PC-9 (cell line): ENCODE results near the gene FUT4. TPM values are rescaled to one million over a fixed set of nuclear protein-coding genes. Genes with fewer than 3 reads are reported as not detected.

Experiments
- BruUV-seq: library from RNA; stranded (reverse); fragments of 400-500 nt; replicated peaks from 2 replicates; lab custom pipeline; 2021; lab: Mats Ljungman, UMichigan
- CTCF ChIA-PET: fragments of 300-600 bp; sonication (Branson Sonifier 250); formaldehyde crosslinking; loops from one replicate; lab custom pipeline; 2022; ENCODE audit warnings: antibody characterized with exemption; lab: Charles Lee
- POLR2A ChIA-PET: fragments of 300-600 bp; sonication (Branson Sonifier 250); formaldehyde crosslinking; loops from one replicate; lab custom pipeline; 2022; ENCODE audit warnings: antibody characterized with exemption; ENCODE audit not compliant: unreplicated experiment; lab: Charles Lee
- DNase-seq, 2 experiments: peaks; one replicate each; pipeline versions ENCODE4 v3.0.0 to v3.0.0-alpha.2; 2015 to 2022; ENCODE audit warnings: mixed read lengths in 1 of 2
- H2AFZ ChIP-seq: fragments of 200-600 bp; sonication (generic); 2 replicates; pipeline ENCODE4 v1.8.1; 2017; ENCODE audit warnings: antibody characterized with exemption
- H3F3A ChIP-seq: fragments of 200-600 bp; sonication (generic); 2 replicates; pipeline ENCODE4 v1.8.1; 2017; ENCODE audit warnings: antibody characterized with exemption, mild to moderate bottlenecking, low read depth; ENCODE audit not compliant: insufficient read depth
- H3K27ac ChIP-seq: fragments of 200-600 bp; sonication (generic); 2 replicates; pipeline ENCODE4 v1.6.1; 2016; ENCODE audit warnings: mixed run types
- H3K27me3 ChIP-seq: fragments of 200-600 bp; sonication (generic); 2 replicates; pipeline ENCODE4 v1.6.1; 2016; ENCODE audit warnings: low read depth, mixed run types; ENCODE audit not compliant: insufficient read depth
- H3K36me3 ChIP-seq: fragments of 200-600 bp; sonication (generic); 2 replicates; pipeline ENCODE4 v1.6.1; 2016; ENCODE audit warnings: low read depth, mixed run types
- H3K4me1 ChIP-seq: fragments of 200-600 bp; sonication (generic); replicated peaks from 2 replicates; pipeline ENCODE4 v1.6.1; 2016; ENCODE audit warnings: mixed run types; ENCODE audit not compliant: insufficient read depth
- H3K4me2 ChIP-seq: fragments of 200-600 bp; sonication (generic); 2 replicates; pipeline ENCODE4 v1.6.1; 2017; ENCODE audit warnings: mixed run types
- H3K4me3 ChIP-seq: fragments of 200-600 bp; sonication (generic); 2 replicates; pipeline ENCODE4 v1.6.1; 2016; ENCODE audit warnings: mixed run types
- H3K79me2 ChIP-seq: fragments of 200-600 bp; sonication (generic); 2 replicates; pipeline ENCODE4 v1.6.1; 2017; ENCODE audit warnings: low read depth, mixed run types
- H3K9me2 ChIP-seq: fragments of 200-600 bp; sonication (generic); 2 replicates; pipeline ENCODE4 v1.8.1; 2017; ENCODE audit warnings: mild to moderate bottlenecking; ENCODE audit not compliant: insufficient read depth
- H3K9me3 ChIP-seq: fragments of 200-600 bp; sonication (generic); 2 replicates; pipeline ENCODE4 v1.8.1; 2016; ENCODE audit warnings: low read depth; ENCODE audit not compliant: insufficient read depth
- H4K20me1 ChIP-seq: fragments of 200-600 bp; sonication (generic); 2 replicates; pipeline ENCODE4 v1.8.1; 2017; ENCODE audit not compliant: insufficient read depth
- CTCF ChIP-seq: fragments of 200-600 bp; sonication (generic); conservative IDR thresholded peaks from 2 replicates; pipeline ENCODE4 v1.6.1; 2017; ENCODE audit warnings: mixed run types, antibody characterized with exemption, mild to moderate bottlenecking, moderate library complexity
- EZH2 ChIP-seq: fragments of 200-600 bp; sonication (generic); IDR thresholded peaks from 2 replicates; pipeline ENCODE4 v1.8.0; 2017; ENCODE audit warnings: antibody characterized with exemption, low read depth
- intact Hi-C: fragments of 100-400 bp; cut with micrococcal nuclease; formaldehyde crosslinking; loops from one replicate; pipeline ENCODE4 v1.10.0; 2022; ENCODE audit not compliant: unreplicated experiment
- total RNA-seq: library from RNA; stranded (reverse); gene quantifications from 2 replicates; pipeline ENCODE4 v1.2.3, GENCODE V29; 2021

FUT4 gene
- total RNA-seq, 1 experiment from 2014 or later = 1.9 TPM

GRCh38 chr11:94563848-94564467 lies 20.2 kb downstream of the FUT4 start:
- POLR2A ChIA-PET = no interaction called here
- no peaks in the 10 kb centered on the region for H3K27me3 ChIP-seq
- H3K36me3 ChIP-seq = no peaks in the 10 kb centered on the region
- TF ChIP-seq EZH2 (no peak), CTCF (no peak)
- no peak overlapping the region for H3K27ac ChIP-seq
- no peaks in the 10 kb centered on the region for H3K9me2 ChIP-seq
- no TSS peak for BruUV-seq
- H3K4me2 ChIP-seq = no peak overlapping the region
- 0 out of 2 replicates have a peak, but pooled peaks cover 6% of the 10 kb centered on the region for H3K4me1 ChIP-seq
- no peaks in the 10 kb centered on the region for H3K9me3 ChIP-seq
- CTCF ChIA-PET = no interaction called here
- no peaks in the 10 kb centered on the region for H3F3A ChIP-seq
- no peak overlapping the region for H2AFZ ChIP-seq
- no peaks in the 10 kb centered on the region for H4K20me1 ChIP-seq
- intact Hi-C loops = no loop called here
- DNase-seq = no peak
- no peaks in the 10 kb centered on the region for H3K79me2 ChIP-seq
- H3K4me3 ChIP-seq = no peak overlapping the region

- H3K36me3 ChIP-seq = no peaks in the 10 kb centered on the region
- H3K9me2 ChIP-seq = no peaks in the 10 kb centered on the region
- no peaks in the 10 kb centered on the region for H3F3A ChIP-seq
- POLR2A ChIA-PET = no interaction called here
- CTCF ChIA-PET = no interaction called here
- intact Hi-C loops = no loop called here
- H3K79me2 ChIP-seq = no peaks in the 10 kb centered on the region
- H2AFZ ChIP-seq = no peak within 1 kb of the TSS
- no peaks in the 10 kb centered on the region for H3K27me3 ChIP-seq
- DNase-seq = no peak
- no peak for TF ChIP-seq EZH2
- no peak for TF ChIP-seq CTCF
- H3K4me1 ChIP-seq = 0 out of 2 replicates have a peak, but pooled peaks cover 6% of the 10 kb centered on the region
- no TSS peak for BruUV-seq
- no peak within 1 kb of the TSS for H3K4me3 ChIP-seq
- H4K20me1 ChIP-seq = no peaks in the 10 kb centered on the region
- H3K4me2 ChIP-seq = no peak within 1 kb of the TSS
- H3K9me3 ChIP-seq = no peaks in the 10 kb centered on the region
- H3K27ac ChIP-seq = no peak within 1 kb of the TSS
These were observed 23.5 kb downstream of the FUT4 start, which contains the start of gene PIWIL4 for GRCh38 chr11:94567181-94567670. Gene PIWIL4, plus strand, starts transcription at chr11:94567368. Its CDS starts 151 bp downstream, at chr11:94567519.

GRCh38 chr11:94568200-94568599 lies 24.5 kb downstream of the FUT4 start:
- ChIA-PET POLR2A (no interaction called here), CTCF (no interaction called here)
- Histone ChIP-seq H4K20me1 (no peaks in the 10 kb centered on the region), H2AFZ (no peak overlapping the region), H3K36me3 (no peaks in the 10 kb centered on the region), H3K79me2 (no peaks in the 10 kb centered on the region), H3K27ac (no peak overlapping the region), H3K4me2 (no peak overlapping the region), H3K9me3 (no peaks in the 10 kb centered on the region), H3K9me2 (no peaks in the 10 kb centered on the region), H3K27me3 (no peaks in the 10 kb centered on the region), H3K4me1 (0 out of 2 replicates have a peak, but pooled peaks cover 3% of the 10 kb centered on the region), H3K4me3 (no peak overlapping the region), H3F3A (no peaks in the 10 kb centered on the region)
- intact Hi-C loops = no loop called here
- no peak for DNase-seq
- BruUV-seq = no TSS peak
- no peak for TF ChIP-seq CTCF
- TF ChIP-seq EZH2 = no peak
